ENCODE results near the gene CASQ2.
"Not testable (repeated sequence)": the region's sequence is repeated elsewhere in the genome, so short reads cannot be mapped to it uniquely, and the experiment has no call there.

The CASQ2 gene

DNA sequence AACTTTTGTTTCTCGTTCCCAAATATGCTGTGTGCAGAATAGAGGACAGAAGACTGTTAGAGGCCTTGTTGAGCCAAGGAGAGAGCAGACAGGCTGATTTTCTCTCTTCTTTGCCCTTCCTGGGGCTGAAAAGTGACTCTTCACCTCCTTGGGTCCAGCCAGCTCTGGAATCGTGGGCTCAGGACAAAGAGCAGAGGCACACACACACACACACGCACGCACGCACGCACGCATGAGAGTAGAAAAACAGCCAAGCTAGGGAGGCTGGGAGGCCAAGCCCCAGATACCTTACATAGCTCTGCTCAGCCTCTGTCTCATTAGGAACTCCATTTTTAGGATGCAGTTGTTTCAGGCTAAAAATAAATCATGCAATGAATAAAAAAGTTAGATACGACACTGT, at the start of gene CASQ2:
TSS of gene CASQ2 (minus strand) at position 166 of the 400 bp plus-strand sequence. CDS start 173 bp downstream, outside the sequence.
- no peak for DNase-seq

DNA sequence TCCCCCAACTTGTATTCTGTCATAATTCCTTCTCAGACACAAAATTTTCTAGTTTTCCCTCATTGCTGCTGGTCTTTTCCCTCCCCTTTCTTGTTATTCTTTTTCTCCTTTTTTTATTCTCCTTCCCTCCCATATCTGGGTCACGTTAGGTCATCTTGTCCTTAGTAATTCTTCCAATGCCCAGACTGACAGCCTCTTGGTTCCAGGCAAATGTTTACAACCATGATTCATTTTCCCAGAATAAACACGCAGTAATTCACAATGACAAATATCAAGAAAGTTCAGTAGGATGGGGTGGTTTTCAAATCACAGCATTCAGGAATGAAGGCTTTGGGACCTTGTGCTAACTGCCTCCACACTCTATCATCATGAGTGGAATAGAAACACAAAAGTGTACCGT, 47.2 kb upstream of the CASQ2 start:
- no peak for DNase-seq

DNA sequence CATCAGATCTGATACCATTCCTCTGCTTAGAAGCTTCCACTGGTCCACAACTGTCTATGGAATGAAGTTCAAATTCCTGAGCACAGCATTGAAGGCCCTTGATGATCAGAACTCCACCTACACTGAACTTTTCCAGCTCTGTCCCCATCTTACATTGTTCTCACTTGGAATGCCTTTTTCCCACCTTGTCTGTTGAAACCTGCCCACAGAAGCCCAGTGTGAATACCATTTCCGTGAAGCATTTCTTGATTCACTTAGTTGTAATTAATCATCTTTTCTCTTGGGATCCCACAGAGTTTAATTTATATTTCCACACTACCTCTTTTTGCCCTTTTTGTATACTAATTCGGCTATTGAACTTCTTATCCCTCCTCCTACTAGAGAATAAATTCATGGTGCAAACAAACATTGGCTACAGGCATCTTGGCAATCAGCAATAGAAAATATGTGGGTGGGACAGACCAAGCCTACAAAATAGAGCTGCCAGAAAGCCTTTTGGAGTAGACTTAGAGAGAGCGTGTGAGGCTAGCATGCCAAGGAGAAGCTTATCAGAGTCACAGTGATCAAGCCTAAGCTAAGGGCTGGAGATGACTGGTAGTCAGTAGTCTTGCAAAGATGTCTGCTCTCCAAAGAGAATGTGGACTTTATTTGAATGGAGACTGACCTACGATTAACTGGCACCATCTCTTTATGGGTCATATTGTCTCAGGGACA, 46.3 kb upstream of the CASQ2 start:
- DNase-seq = no peak

DNA sequence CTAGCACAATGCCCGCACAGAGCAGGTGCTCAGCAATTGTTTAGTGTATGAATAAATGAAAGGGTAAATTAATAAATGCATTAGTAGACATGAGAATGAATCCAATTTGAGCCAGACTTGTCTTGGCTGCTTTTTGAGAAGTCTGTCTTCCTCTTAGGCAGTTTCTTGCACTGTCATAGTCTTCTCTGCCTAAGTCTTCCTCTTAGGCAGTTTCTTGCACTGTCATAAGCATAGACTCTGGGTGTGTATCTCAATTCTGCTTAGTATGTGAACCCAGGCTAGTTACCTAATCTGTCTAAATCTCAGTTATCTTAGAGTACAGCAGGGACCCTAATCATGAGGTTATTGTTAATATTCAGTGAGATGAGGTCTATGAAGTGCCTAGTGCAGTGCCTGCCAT, 45.2 kb upstream of the CASQ2 start:
- DNase-seq = no peak

DNA sequence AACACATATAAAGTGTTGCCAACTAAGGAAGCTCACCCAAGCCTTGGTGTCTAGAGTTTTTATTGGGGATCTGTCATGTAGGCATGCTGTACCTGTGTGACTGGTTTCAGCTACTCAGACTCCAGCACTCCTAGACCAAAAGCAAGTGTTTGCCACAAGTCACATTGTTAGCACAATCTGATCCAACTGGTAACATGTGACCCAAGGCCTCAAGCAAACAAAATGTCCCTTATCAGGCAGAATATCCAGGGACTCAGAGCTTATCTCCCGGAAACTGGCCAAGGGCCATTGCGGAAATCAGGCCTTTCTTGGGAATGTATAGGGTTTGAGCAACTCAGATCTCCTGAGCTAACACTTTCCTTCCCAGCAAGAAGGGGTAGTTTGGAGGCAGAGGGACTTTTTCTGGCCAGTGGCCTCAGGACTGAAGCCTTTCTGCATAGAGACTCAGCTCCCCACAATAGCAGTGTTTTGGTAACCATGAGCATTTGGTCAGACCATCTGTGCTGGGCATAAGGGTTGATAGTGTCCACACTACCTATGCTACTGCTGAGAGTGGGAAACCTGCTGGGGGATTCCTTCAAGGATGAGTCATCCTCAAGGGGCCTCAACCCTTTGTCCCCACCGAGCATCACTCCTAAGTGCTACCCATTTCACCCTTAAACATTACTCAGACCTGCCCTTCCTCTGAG, 42.8 kb upstream of the CASQ2 start:
- DNase-seq = no peak

DNA sequence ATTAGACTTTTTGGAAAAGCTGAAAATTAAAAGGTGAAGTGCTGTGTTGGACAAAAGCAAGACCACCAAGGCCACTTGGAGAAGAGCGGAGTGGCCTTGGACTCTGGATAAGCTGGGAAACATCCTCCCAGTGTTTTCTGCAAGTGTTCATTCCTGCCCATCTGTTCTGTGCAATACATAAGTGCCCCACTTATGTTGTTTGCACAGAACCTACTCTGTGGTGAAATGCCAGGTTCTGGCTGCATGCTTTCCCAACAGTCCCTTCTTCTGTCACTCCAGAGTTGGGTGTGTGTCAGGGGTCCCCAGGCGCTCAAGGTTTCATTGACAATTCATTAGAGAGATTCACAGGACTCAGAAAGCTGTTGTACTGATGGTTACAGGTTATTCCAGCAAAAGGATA, 42.1 kb upstream of the CASQ2 start:
- no peak for DNase-seq

DNA sequence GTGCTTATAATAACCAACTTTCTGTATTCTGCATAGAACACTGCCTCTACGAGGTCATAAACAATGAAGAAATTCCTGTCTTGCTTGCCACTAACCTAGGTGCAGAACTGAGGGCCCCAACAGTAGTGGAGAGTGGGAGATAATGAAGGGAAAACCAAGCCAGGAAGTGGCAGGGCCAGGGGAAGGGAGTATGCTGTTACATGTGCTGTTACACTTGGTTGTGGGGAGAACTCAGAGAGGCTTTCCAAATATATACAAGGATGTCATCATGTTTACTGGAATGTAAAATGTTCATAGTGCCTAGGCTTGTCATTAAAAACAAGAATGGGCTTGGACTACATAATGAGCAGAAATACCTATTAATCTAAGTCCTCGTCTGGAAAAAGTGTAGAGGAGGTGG, 41.3 kb upstream of the CASQ2 start:
- DNase-seq = no peak

DNA sequence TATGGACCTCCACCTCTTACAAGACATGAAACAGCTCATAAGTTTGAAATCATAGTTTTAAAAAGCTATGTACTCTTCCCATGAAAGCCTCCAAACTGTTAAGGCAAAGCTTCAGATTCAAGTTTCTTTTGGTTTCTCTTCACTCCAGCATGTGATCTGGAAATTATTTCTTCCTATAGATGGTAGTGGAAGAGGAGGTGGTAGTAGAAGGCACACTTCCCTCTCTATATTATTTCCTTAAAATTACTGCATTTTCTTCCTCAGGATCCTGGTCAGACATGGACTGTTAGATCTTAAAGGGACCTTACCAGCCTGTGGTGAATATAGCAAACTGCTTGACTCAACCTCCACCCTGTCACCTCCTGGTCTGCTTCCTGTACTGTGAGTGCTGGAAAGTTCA, 40.6 kb upstream of the CASQ2 start:
- DNase-seq = no peak

DNA sequence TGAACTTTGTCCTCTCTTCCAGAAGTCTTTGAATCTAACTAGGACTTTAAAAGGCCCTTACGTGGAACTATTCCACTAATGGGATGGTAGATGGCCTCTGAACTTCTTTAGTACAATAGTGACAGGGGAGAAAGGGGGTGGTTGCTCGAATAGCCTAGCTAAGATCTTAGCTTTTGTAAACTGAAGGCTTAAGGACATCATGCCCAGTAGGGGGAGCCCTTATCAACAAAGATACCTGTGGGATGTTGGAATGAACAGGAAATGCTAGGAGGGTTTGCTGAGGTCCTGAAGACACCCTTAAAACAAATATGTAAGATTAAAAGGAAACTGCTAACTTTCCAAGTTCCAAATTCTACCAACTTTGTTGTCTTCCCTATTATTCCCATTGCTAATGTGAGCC, 39.2 kb upstream of the CASQ2 start:
- no peak for DNase-seq

DNA sequence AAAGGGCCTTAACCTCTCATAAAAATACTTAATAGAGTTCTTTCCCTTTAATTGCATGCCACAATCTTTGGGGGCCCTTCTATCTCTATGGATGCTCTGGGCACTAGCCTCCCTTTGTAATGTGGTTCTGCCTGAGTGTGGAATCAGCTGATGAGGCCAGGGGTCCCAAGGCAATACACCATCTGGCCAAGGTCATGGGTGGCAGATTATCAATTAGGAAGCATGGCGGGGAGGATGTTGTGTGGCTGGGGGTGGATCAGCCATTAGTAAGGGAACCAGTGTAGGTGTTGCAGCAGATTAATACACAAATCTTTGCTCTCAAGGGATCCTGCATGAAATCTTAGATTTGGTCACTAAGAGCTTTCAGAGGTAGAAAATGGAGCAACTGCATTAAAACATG, 37.1 kb upstream of the CASQ2 start:
- no peak for DNase-seq

DNA sequence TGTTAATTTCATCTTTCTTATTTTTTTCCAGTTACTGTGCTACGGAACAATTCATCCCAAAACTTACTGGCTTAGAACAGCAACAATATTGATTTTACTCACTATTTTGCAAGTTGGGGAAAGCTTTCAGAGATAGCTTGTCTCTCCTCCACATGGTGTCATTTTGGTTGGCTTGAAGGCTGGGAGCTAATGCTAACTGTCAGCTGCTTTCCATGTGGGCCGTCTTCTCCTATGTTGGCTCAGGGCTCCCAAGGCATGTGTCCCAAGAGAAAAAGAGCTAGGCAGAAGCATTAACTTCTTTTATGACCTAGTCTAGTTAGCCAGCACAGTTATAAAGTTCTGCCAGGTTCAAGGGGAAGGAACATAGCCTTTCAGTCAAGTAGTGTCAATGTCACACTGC, 33.9 kb upstream of the CASQ2 start:
- DNase-seq = no peak

DNA sequence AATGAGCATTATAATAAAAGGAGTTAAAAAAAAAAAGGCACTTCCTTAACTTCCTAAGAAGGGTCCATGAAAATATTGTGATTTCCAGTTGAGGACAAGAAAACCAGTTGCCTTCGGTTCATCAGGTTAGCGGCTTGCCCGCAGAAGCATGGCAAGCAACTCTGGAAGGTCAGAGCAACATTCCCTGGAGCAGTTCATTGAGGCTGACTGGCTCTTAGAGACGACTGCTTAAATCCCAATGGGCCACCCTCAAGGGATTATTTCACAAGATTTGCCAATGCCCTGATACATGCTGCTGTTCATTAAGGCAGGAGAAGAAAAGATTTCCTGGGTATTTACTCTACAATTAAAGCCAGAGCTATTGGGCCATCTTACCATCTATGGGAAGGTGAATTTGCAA, 29.0 kb upstream of the CASQ2 start:
- no peak for DNase-seq

DNA sequence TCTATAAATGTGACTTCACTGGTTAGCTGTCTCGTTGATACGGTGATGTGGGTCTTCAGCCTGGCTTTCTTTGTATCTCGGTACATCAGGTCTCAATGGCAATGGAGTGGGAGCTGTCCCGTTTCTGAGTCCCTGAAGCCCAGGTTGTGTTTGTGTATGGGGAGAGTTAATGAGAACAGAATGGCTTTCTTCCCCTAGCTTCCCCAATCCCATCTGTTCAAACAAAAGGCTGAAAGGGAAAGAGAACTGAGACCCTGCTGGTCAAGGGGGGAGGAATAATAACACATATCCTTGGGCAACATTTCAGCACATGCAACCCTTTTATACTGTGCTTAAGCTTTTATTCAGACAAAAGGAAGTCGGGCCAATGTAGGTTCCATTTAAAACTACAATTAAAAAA, 28.4 kb upstream of the CASQ2 start:
- DNase-seq = no peak

DNA sequence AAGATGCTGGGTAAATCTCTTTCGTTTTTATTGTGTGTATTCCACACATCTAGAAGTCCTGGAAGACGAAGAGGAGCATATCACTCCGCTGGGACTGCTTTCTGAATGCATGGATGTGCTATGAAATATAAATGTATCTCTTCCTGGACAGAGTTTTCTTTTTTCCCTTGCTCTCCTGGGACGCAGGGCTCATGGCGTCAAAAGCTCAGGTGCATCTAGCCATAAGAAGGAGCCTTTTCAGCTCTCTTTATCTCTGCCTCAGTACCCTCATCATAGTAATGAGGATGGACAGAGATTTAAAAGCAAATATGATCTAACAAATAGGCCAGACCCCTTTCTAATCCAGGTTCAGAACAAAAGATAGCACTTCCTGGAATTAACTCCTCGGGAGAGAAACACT, 27.5 kb upstream of the CASQ2 start:
- no peak for DNase-seq

DNA sequence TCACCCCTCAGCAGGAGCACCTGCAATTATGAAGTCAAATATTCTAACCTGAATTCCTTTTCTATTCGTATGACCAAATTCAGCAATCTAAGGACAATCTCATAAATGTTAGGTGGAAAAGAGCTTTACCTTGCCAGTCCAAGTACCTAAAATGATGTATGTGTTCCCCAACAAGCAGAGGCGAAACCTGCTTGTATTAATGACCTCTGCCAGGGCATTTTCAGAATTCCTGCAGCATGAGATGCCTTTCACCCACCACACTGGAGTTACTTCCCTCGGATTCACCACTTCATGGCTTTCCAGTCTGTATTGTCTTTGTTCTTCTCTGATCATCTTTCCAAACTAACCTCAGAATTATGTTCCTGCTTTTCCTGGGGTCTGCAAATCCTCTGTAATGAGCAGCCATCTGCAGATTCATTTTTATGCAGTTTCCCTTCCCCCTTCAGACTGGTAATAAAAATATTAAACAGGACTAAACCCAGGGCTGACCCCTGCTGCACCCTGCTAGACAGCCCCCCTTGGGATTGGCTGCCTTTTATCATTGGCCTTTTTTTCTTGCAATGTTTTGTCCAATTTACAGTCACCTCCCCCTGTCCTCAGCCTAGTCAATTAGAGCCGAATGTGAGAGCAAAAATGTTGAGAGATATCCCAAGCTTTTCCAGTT, 26.6 kb upstream of the CASQ2 start:
- no peak for DNase-seq

DNA sequence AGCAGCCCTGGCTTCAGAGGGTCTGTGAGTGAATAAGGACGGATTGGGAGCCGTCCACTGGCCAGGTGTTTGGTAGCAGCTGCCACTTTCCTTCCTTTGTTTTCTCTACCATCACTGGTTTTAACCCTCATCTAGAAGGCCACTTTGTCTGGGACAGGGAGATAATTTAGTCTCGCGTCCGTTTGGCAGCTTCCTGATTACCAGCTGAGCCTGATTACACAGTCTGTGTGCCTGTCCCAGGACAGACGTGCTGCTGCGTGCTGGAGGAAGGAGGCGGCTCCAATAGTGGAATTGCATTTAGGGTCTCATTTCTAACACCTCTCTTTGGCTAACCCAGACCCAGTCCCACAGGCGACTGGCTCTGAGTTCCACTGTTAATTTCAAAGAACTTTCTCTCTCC, 24.6 kb upstream of the CASQ2 start:
- no peak for DNase-seq

DNA sequence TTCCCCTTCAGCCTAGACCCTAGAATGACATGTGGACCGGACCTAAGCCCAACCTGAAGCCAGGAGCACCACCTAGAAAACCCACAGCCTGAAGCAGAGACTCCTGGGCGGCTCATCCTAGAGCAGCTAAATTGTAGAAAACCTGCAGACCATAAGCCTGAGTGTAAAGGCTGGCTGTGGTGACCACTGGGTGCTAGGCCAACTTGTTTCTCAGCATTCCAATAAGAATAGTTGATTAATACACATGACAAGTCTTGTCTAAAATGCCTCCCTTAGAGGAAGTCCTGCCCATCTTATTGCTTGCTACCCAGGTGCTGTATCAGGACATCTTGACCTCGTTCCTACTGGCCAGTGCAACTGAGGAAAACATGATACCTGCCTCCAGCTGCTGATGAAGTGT, 23.3 kb upstream of the CASQ2 start:
- DNase-seq = no peak

DNA sequence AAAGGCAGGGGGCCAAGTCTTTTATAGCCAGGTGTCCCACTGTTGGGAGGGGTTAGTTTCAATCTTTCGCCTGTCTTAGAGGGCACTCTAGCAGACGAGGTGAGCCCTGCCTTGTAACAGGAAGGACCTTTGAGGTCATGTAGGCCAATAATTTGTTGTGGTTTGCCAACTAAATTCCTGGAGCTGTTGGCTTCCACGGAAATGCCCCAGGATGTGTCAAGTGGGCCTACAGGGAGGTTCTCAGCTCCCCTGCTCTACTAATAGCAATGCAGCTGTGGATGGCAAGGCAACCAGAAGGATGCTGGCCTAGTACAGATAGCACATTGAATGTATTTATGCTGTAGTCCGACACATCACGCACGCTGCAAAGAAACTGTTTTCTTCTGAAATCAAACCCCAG, 22.3 kb upstream of the CASQ2 start:
- no peak for DNase-seq

DNA sequence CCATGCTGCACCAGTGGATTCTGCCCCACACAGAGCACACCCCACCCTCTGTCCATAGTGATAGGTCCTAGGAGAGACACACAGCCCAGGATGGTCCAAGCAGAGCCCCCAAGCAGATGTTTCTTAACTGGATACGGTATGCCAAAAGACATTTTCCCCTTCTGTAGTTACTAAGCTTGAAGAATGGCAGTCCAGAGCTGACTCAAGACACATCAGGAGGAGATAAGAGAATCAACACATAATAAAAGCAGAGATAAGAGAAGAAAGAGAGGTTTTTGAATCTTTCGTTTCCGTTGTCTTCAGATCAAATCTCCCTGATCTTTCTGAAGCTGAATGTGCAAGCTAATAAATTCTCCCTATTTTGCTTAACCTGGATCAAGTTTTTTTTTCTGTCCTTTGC, 21.8 kb upstream of the CASQ2 start:
- DNase-seq = no peak

DNA sequence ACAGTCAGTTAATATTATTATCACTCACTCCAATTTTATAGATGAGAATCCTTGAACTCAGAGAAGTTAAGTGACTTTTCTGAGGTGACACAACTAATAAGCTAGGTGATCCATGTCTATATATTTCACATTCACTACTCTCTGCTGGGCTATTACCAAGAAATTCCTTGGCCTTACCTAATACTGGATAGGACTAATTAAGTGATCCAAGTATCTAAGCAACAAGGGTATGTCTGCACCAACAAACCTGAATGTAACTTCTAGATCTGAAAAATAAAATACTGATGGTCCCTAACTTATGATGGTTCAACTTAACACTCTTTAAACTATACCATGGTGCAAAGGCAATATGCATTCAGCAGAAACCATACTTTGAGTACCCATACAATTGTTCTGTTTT, 14.8 kb upstream of the CASQ2 start:
- DNase-seq = no peak

DNA sequence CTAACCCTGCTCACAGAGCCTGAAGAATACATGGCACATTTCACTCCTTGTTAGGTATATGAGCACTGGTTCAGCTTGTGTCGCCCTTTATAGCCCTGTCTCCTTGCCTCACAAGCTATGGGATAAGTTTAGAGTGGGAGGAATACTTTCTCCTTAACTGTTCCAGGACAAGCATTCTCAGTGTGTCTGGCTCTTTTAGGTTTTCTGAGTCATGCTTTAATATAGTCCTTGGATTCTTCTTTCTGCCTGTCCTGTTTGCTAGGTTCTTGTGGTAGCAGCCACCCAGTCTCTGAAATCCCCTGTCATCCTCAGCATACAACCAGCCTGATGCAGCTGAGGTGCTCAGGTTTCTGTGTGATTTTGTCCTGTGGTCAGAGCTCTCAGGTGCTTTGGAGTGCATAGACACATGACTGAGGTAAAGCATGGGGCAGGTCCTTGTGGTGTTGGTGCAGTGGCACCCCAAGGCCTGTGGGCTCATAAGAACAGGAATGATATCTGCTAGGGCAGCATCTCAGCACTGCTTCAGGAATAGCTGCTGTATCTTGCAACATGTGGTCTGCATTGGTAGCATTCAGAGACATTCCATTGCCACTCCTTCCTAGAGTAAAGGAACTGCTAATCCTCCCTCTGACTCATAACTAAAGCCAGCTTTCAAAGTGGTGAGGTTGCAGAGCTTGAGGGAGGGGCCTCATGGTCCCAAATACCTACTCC, 14.2 kb upstream of the CASQ2 start:
- no peak for DNase-seq

DNA sequence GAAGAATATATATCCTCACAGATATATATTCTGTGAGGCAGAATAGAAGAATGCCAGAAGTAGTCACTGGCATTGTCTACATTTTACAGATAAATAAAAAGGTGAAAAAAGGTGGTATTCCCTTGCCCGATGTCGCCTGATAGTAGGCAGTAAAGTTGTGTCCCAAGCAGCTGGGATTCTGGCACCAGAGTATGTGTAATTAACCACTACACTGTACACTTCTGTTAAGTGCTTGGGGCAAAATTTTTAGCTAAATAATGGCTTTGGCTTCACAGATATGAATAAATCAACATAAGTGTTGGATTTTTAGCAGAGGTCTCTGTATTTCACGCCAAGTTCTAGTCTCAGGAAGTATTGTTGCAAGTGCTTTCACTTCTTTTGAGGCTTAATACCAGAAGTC, 13.3 kb upstream of the CASQ2 start:
- DNase-seq = no peak

DNA sequence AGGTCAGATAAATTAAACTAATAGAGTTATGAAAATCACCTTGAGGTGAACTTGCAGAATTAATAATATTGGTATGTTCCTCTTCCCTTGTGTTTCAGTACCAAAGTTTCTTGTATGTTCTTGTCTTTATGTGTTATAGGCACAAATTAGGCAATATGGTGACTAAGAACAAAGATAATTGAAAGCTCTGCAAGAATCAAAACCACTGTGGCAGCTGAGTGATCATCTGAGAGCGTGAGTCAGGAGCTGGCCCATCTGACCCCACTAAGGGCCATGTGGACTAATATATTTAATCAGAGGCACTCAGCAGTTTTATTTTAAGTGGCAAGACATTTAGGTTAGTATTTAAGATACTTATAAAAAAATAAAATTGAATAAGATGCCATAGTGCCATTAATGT, 12.8 kb upstream of the CASQ2 start:
- DNase-seq = no peak

DNA sequence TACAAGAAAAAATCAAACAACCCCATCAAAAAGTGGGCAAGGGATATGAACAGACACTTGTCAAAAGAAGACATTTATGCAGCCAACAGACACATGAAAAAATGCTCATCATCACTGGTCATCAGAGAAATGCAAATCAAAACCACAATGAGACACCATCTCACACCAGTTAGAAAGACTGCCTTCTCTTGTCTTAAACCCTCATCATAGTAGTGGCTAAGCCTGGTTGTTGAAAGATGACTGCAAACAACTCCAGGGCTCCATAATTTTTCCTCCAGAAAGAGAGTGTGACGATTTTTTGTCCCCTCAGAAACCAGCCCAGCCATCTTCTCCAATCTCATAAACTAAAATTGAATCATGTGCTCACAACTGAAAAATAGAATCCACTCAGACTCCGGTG, 12.1 kb upstream of the CASQ2 start:
- DNase-seq = not testable (repeated sequence)

Data from left hindlimb (tissue), 1 donor.